GM13977 (cell line): ENCODE measurements around the gene HS6ST3.
"Not testable (repeated sequence)": the region's sequence is repeated elsewhere in the genome, so short reads cannot be mapped to it uniquely, and the experiment has no call there.

ENCODE experiments used
- DNase-seq: peaks from one replicate; pipeline ENCODE4 v3.0.0; 2012; ENCODE audit warnings: low spot score
- in situ Hi-C: fragments of 300-500 bp; cut with MboI; formaldehyde crosslinking; loops from one replicate; pipeline ENCODE4 v1.12.0; 2022; ENCODE audit warnings: low sequenced_read_pairs, low pct_unique_long_range_greater_than_20kb, mixed read lengths, inconsistent platforms; ENCODE audit not compliant: unreplicated experiment
- TF ChIP-seq, protein P1 (sequence below): IDR thresholded peaks from 2 replicates; pipeline ENCODE4 v1.5.1; 2012; ENCODE audit warnings: mild to moderate bottlenecking, control low read depth; ENCODE audit not compliant: insufficient read depth; ENCODE audit errors: extremely low read depth, missing control alignments

The HS6ST3 gene

DNA sequence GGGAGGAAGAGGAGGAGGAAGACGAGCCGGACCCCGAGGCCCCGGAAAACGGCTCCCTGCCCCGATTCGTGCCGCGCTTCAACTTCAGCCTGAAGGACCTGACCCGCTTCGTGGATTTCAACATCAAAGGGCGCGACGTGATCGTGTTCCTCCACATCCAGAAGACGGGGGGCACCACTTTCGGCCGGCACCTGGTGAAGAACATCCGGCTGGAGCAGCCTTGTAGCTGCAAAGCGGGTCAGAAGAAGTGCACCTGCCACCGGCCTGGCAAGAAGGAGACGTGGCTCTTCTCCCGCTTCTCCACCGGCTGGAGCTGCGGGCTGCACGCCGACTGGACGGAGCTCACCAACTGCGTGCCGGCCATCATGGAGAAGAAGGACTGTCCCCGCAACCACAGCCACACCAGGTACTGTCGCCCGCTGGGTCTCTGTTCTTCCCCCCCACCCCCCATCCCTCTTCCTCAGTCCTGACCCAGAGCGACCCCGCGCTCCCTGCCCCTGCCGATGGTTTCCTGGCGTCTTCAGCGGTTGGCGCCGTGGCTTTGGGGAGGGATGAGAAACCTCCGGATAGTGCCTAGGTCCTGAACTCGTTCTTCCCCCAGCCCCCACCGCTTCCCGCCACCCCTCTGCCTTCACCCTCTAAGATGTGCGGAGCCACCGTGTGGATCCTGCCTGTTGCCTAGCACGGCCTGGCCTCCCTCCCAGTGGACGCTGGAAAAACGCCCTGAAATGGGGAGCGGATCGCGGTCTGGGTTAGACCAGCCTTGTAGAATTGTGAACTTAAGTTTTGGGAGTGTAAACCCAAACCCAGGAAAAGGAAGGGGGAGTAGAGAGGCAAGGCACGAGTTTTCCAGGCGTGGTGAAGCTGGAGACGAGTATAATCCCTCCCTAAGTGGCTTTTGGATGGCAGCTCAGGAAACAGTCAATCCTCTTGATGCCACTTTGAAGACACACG lies 1.5 kb downstream of the HS6ST3 start:
- TF ChIP-seq, protein P1, sequence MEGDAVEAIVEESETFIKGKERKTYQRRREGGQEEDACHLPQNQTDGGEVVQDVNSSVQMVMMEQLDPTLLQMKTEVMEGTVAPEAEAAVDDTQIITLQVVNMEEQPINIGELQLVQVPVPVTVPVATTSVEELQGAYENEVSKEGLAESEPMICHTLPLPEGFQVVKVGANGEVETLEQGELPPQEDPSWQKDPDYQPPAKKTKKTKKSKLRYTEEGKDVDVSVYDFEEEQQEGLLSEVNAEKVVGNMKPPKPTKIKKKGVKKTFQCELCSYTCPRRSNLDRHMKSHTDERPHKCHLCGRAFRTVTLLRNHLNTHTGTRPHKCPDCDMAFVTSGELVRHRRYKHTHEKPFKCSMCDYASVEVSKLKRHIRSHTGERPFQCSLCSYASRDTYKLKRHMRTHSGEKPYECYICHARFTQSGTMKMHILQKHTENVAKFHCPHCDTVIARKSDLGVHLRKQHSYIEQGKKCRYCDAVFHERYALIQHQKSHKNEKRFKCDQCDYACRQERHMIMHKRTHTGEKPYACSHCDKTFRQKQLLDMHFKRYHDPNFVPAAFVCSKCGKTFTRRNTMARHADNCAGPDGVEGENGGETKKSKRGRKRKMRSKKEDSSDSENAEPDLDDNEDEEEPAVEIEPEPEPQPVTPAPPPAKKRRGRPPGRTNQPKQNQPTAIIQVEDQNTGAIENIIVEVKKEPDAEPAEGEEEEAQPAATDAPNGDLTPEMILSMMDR, result no peak
- in situ Hi-C loops, result no loop called here
- no peak for DNase-seq

DNA sequence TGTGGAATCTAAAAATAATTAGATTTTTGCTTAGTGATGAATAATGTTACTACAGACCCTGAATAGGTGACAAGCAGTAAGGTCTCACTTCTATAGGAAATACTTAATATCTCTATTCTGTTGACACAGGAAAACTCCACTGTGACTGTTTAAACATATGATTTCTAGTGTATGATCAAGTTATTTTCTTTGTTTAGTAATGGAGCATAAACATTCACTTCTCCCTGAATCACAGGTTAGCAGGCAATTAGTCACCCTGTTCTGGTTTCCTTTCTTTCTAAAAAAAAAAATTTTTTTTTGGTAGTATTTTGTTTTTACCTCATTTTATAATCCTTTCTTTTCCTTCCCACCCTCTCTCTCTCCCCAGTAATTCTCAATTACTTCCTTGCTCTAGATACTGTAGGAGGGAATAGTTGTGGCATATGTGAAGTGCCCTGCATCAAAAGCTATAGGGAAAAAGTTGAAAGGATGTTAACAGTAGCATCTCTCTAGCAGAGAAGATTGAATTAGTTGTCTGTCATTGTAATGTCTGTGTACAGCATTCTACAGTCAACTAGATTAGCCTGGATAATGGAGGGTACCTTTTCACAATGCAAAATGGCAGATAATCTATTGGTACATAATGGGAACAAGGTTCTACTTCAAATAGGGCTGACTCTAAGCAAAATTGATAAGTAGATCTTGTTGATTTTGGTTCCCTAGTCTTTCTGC lies 3.5 kb downstream of the HS6ST3 start:
- TF ChIP-seq, protein P1, result no peak
- no peak for DNase-seq
- in situ Hi-C loops, result no loop called here

DNA sequence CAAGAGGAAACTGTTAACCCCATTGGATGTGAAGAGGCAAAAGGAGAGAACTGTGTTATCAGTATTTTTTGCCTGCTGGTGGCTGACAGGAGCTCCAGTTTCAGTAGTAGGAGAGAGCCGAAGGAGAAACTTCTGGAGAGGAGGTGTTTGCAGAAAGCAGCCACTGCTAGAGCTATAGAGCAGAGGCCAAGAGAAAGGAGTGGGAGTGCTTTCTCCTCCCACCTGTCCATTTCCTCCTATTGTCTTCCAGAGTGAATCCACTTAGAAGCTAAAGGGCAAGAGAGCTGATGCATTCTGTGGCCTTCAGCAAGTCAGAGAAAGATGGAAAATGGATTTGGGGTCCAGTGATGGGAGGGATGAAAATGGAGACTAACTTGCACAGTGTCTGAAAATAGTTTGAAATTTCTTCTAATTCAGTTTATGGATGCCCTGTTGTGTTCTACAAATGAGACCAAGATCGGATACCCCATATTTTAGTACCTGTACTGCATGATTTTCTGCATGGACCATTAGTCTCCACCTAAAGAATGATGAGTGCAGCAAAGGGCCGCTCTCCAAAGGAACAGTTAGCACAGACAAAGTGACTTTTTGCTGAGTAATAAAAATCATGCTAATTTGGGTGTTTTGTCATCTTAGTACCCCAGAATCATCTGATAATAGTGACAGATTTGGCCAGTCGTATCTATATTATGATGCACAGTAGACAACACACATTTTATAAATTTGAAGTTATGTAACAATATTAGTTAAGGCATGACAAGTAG lies 10.7 kb downstream of the HS6ST3 start:
- in situ Hi-C loops, result no loop called here
- no peak for DNase-seq
- TF ChIP-seq, protein P1, result no peak

DNA sequence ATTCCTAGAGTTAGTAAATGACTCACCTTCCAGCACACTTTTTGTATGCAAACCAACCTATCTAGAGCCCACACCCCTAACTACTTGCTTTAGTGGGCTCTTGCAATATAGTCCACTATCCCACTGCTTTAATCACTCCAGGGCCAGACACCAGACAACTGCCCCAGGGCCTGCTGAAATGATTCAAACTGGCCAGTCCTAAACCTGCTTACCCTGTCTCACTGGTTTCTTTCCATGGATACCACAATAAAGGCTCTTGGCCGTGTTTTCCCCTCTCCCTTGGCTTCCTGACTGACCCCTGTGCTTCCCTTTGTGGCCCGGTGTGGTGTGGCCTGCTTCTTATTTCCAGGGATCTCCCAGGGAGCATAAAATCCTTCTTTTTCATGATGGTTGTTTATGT lies 14.6 kb downstream of the HS6ST3 start:
- TF ChIP-seq, protein P1, result no peak
- no peak for DNase-seq
- in situ Hi-C loops, result no loop called here

DNA sequence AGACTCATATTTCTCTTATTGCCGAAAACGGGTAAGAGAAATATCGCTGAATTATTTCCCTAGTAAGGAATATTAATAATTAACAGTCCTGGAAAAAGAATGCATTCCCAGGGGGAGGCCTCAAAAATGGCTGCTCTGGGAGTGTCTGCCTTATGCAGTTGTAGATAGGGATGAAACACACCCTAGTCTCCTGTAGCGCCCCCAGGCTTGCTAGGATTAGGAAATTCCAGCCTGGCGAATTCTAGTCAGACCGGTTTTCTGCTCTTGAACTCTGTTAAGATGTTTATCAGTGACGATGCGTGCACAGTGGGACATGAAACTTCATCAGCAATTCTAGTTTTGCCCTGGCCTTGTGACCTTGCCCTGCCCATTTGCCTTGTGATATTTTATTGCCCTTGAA lies 18.2 kb downstream of the HS6ST3 start:
- in situ Hi-C loops, DNase-seq: not testable (repeated sequence)

DNA sequence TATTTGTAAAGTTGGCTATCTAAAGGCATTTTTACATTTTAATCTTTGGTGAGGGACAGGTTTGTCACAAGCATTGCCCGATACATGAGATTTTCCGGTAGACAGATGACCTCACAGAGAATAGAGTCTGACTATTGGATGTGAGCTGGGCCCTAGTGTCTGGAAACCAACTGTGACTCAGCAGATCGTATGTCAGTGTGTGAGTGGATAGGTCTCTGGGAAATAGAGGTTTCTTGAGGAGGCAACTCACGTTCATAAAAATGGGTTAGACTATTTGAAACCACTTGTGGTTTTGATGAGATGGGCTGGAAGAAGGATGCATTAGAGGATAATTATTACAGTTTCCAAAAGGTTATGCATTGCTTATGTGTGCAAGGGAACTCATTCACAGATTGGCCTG lies 19.2 kb downstream of the HS6ST3 start:
- no peak for DNase-seq
- TF ChIP-seq, protein P1, result no peak
- in situ Hi-C loops, result no loop called here
